HCT116 (cell line): ENCODE data around the gene GPC1. TPM values are rescaled to one million over a fixed set of nuclear protein-coding genes. Genes with fewer than 3 reads are reported as not detected.

Source experiments
- ATAC-seq: fragments of 200-7000 bp; cut with Tn5 transposase; 2 replicates; pipeline ENCODE4 v1.9.1; 2020; ENCODE audit warnings: mild to moderate bottlenecking, moderate library complexity
- BruUV-seq: library from RNA; stranded (reverse); fragments of 400-500 nt; replicated peaks from 2 replicates; lab custom pipeline; 2021; lab: Mats Ljungman, UMichigan
- CTCF ChIA-PET: fragments of 300-600 bp; sonication (Branson Sonifier 250); formaldehyde crosslinking; loops from one replicate; lab custom pipeline; 2021; ENCODE audit warnings: antibody characterized with exemption; lab: Charles Lee
- POLR2A ChIA-PET: fragments of 300-600, 350-600 bp; sonication (Branson Sonifier 250); formaldehyde crosslinking; loops from one replicate; lab custom pipeline; 2021; ENCODE audit warnings: antibody characterized with exemption; lab: Charles Lee
- RAD21 ChIA-PET, 2 experiments: fragments of 300-600 bp; sonication (Branson Sonifier 250); formaldehyde crosslinking; loops; one replicate each; lab custom pipeline; 2023; ENCODE audit warnings: low total read pairs in 2 of 2; ENCODE audit not compliant: uncharacterized antibody in 2 of 2, unreplicated experiment in 2 of 2, low non-redundant PET in 1 of 2; lab: Charles Lee
- DNase-seq: peaks from one replicate; pipeline ENCODE4 v3.0.0-alpha.2; 2010; ENCODE audit warnings: low read depth, low spot score
- H2AFZ ChIP-seq: fragments of 200-600 bp; shearing (Covaris generic), sonication (generic); 2 replicates; pipeline ENCODE4 v1.6.1; 2017; ENCODE audit warnings: low read depth, mixed run types, mixed read lengths, antibody characterized with exemption, low read length; ENCODE audit not compliant: poor library complexity, severe bottlenecking
- H3K27ac ChIP-seq: 2 replicates; pipeline ENCODE4 v1.5.1; 2012; ENCODE audit warnings: low read depth, low read length
- H3K27me3 ChIP-seq: fragments of 200-600 bp; sonication (generic); 2 replicates; pipeline ENCODE4 v1.6.1; 2016; ENCODE audit warnings: mixed run types, low read length, mixed read lengths; ENCODE audit not compliant: insufficient read depth
- H3K36me3 ChIP-seq, 2 experiments: fragments of 200-500 bp in 1 of 2; fragments of 200-600 bp in 1 of 2; sonication (Bioruptor generic) in 1 of 2; sonication (generic) in 1 of 2; 2 replicates each; pipeline versions ENCODE4 v1.5.1 to v1.6.1; 2014 to 2016; ENCODE audit warnings: low read length in 2 of 2, inconsistent platforms in 1 of 2, mixed read lengths in 1 of 2, mixed run types in 1 of 2; ENCODE audit not compliant: insufficient read depth in 2 of 2, control insufficient read depth in 1 of 2
- H3K4me1 ChIP-seq, 2 experiments: fragments of 200-600 bp in 1 of 2; sonication (generic) in 1 of 2; 2 replicates each; pipeline versions ENCODE4 v1.5.1 to v1.6.1; 2012 to 2017; ENCODE audit warnings: low read length in 2 of 2, inconsistent platforms in 1 of 2, mild to moderate bottlenecking in 1 of 2, mixed read lengths in 1 of 2, mixed run types in 1 of 2, moderate library complexity in 1 of 2; ENCODE audit not compliant: insufficient read depth in 2 of 2, control insufficient read depth in 1 of 2
- H3K4me2 ChIP-seq: fragments of 200-600 bp; sonication (generic); 2 replicates; pipeline ENCODE4 v1.6.1; 2017; ENCODE audit warnings: mixed run types, low read length, mixed read lengths
- H3K4me3 ChIP-seq, 2 experiments: fragments of 200-600 bp in 1 of 2; sonication (generic) in 1 of 2; replicated peaks in 1 of 2; 2 replicates each; pipeline ENCODE4 v1.5.1; 2011 to 2016; ENCODE audit warnings: low read length in 2 of 2, control low read depth in 1 of 2, low read depth in 1 of 2, mild to moderate bottlenecking in 1 of 2, mixed read lengths in 1 of 2, mixed run types in 1 of 2
- H3K79me2 ChIP-seq: fragments of 200-600 bp; sonication (generic); 2 replicates; pipeline ENCODE4 v1.6.1; 2017; ENCODE audit warnings: mild to moderate bottlenecking, mixed run types, low read length, moderate library complexity, mixed read lengths; ENCODE audit not compliant: insufficient read depth
- H3K9ac ChIP-seq: fragments of 200-600 bp; sonication (generic); 2 replicates; pipeline ENCODE4 v1.6.1; 2016; ENCODE audit warnings: low read length, mixed read lengths
- H3K9me2 ChIP-seq: fragments of 200-600 bp; sonication (generic), shearing (Covaris generic); 2 replicates; pipeline ENCODE4 v1.6.1; 2017; ENCODE audit warnings: mixed run types, mild to moderate bottlenecking, moderate library complexity; ENCODE audit not compliant: insufficient read depth
- H3K9me3 ChIP-seq, 2 experiments: fragments of 200-500 bp in 1 of 2; fragments of 200-600 bp in 1 of 2; sonication (Bioruptor generic) in 1 of 2; sonication (generic) in 1 of 2; 2 replicates each; pipeline ENCODE4 v1.6.1; 2014 to 2017; ENCODE audit warnings: low read length in 2 of 2, mixed read lengths in 2 of 2, inconsistent platforms in 1 of 2, low read depth in 1 of 2, mild to moderate bottlenecking in 1 of 2, mixed run types in 1 of 2, moderate library complexity in 1 of 2; ENCODE audit not compliant: control insufficient read depth in 1 of 2, insufficient read depth in 1 of 2
- H4K20me1 ChIP-seq: fragments of 200-600 bp; sonication (generic), shearing (Covaris generic); 2 replicates; pipeline ENCODE4 v1.6.1; 2017; ENCODE audit warnings: mixed run types, mild to moderate bottlenecking, moderate library complexity; ENCODE audit not compliant: insufficient read depth
- CBX3 ChIP-seq: IDR thresholded peaks from 2 replicates; pipeline ENCODE4 v1.6.1; 2012; ENCODE audit warnings: low read depth
- ELF1 ChIP-seq: IDR thresholded peaks from 2 replicates; pipeline ENCODE4 v1.6.1; 2012; ENCODE audit warnings: low read depth, borderline replicate concordance
- EZH2 ChIP-seq: fragments of 200-600 bp; sonication (generic); IDR thresholded peaks from 2 replicates; pipeline ENCODE4 v1.6.1; 2017; ENCODE audit warnings: antibody characterized with exemption, mixed run types
- EZH2phosphoT487 ChIP-seq: fragments of 200-600 bp; IDR thresholded peaks from 2 replicates; pipeline ENCODE4 v1.6.1; 2018; ENCODE audit warnings: antibody characterized with exemption, borderline replicate concordance
- FOSL1 ChIP-seq: IDR thresholded peaks from 2 replicates; pipeline ENCODE4 v1.6.1; 2012; ENCODE audit warnings: low read depth
- JUND ChIP-seq: IDR thresholded peaks from 2 replicates; pipeline ENCODE4 v1.6.1; 2012
- MAX ChIP-seq: IDR thresholded peaks from 2 replicates; pipeline ENCODE4 v1.6.1; 2012
- POLR2A ChIP-seq: IDR thresholded peaks from 2 replicates; pipeline ENCODE4 v1.7.0; 2011; ENCODE audit warnings: borderline replicate concordance; ENCODE audit not compliant: insufficient read depth, insufficient read length; ENCODE audit errors: extremely low read depth
- POLR2AphosphoS5 ChIP-seq: IDR thresholded peaks from 2 replicates; pipeline ENCODE4 v1.6.1; 2011; ENCODE audit warnings: mild to moderate bottlenecking, low read depth, low read length, moderate library complexity
- SIN3A ChIP-seq: IDR thresholded peaks from 2 replicates; pipeline ENCODE4 v1.6.1; 2012; ENCODE audit warnings: low read depth
- SP1 ChIP-seq: IDR thresholded peaks from 2 replicates; pipeline ENCODE4 v1.6.1; 2012; ENCODE audit warnings: low read depth
- SRF ChIP-seq: IDR thresholded peaks from 2 replicates; pipeline ENCODE4 v1.6.1; 2012; ENCODE audit warnings: low read depth
- TCF7L2 ChIP-seq: IDR thresholded peaks from 2 replicates; pipeline ENCODE4 v1.7.0; 2011; ENCODE audit warnings: borderline replicate concordance, inconsistent platforms; ENCODE audit not compliant: insufficient read depth, insufficient read length; ENCODE audit errors: extremely low read depth
- YY1 ChIP-seq: IDR thresholded peaks from 2 replicates; pipeline ENCODE4 v1.6.1; 2011; ENCODE audit warnings: low read length, low read depth, moderate library complexity, mild to moderate bottlenecking; ENCODE audit not compliant: insufficient replicate concordance; ENCODE audit errors: extremely low read depth
- intact Hi-C: fragments of 100-400 bp; cut with micrococcal nuclease; formaldehyde crosslinking; loops from 2 replicates; pipeline ENCODE4 v1.10.0; 2022
- total RNA-seq: library from RNA; stranded (reverse); gene quantifications from one replicate; pipeline ENCODE4 v1.2.1, GENCODE V29; 2021; ENCODE audit not compliant: unreplicated experiment

GPC1 gene
- total RNA-seq, 1 experiment from 2014 or later, result 79.1 TPM

DNA sequence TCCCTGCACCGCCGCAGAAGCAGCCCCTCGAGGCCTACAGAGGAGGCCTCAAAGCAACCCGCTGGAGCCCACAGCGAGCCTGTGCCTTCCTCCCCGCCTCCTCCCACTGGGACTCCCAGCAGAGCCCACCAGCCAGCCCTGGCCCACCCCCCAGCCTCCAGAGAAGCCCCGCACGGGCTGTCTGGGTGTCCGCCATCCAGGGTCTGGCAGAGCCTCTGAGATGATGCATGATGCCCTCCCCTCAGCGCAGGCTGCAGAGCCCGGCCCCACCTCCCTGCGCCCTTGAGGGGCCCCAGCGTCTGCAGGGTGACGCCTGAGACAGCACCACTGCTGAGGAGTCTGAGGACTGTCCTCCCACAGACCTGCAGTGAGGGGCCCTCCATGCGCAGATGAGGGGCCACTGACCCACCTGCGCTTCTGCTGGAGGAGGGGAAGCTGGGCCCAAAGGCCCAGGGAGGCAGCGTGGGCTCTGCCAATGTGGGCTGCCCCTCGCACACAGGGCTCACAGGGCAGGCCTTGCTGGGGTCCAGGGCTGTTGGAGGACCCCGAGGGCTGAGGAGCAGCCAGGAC is 31.2 kb downstream of the GPC1 start:
- Histone ChIP-seq H3K4me1 (no peaks in the 10 kb centered on the region), H3K9me2 (no peaks in the 10 kb centered on the region), H3K4me3 (no peak overlapping the region), H3K27me3 (no peaks in the 10 kb centered on the region), H4K20me1 (no peaks in the 10 kb centered on the region), H3K9me3 (no peaks in the 10 kb centered on the region), H3K27ac (no peak overlapping the region), H3K36me3 (peaks cover 0 to 15% of the 10 kb centered on the region in 2 experiments; a peak in 2 of 4 replicates), H3K79me2 (no peaks in the 10 kb centered on the region), H3K4me2 (no peak overlapping the region), H3K9ac (no peak overlapping the region), H2AFZ (no peak overlapping the region)
- ATAC-seq, result no peak
- no peak for TF ChIP-seq POLR2A
- TF ChIP-seq POLR2AphosphoS5, result no peak
- TF ChIP-seq TCF7L2, result no peak
- TF ChIP-seq EZH2, result no peak
- no peak for TF ChIP-seq SP1
- no peak for TF ChIP-seq CBX3
- no peak for TF ChIP-seq YY1
- TF ChIP-seq JUND, result no peak
- TF ChIP-seq EZH2phosphoT487, result no peak
- TF ChIP-seq MAX, result no peak
- TF ChIP-seq FOSL1, result no peak
- no peak for TF ChIP-seq SRF
- TF ChIP-seq SIN3A, result no peak
- TF ChIP-seq ELF1, result no peak
- DNase-seq, result no peak
- CTCF ChIA-PET, result no interaction called here
- RAD21 ChIA-PET, result interaction anchor here in 1 of 2 experiments (0.7 kb wide), 1 partner anchor 234 kb away, joined by 3 read pairs; no protein-coding TSS in a partner anchor
- POLR2A ChIA-PET, result no interaction called here
- intact Hi-C loops, result no loop called here
- BruUV-seq, result no TSS peak
